Activated CD4-positive, CD25-positive, alpha-beta regulatory T cell treated with anti-CD3 and anti-CD28 coated beads, Interleukin-2, amount 50 U/mL, for 16 hours (primary cell): ENCODE measurements around the gene APMAP.

Experiments
- DNase-seq: peaks from one replicate; pipeline ENCODE4 v3.0.0-alpha.2; 2020; ENCODE audit warnings: low read depth, low spot score

APMAP gene

DNA sequence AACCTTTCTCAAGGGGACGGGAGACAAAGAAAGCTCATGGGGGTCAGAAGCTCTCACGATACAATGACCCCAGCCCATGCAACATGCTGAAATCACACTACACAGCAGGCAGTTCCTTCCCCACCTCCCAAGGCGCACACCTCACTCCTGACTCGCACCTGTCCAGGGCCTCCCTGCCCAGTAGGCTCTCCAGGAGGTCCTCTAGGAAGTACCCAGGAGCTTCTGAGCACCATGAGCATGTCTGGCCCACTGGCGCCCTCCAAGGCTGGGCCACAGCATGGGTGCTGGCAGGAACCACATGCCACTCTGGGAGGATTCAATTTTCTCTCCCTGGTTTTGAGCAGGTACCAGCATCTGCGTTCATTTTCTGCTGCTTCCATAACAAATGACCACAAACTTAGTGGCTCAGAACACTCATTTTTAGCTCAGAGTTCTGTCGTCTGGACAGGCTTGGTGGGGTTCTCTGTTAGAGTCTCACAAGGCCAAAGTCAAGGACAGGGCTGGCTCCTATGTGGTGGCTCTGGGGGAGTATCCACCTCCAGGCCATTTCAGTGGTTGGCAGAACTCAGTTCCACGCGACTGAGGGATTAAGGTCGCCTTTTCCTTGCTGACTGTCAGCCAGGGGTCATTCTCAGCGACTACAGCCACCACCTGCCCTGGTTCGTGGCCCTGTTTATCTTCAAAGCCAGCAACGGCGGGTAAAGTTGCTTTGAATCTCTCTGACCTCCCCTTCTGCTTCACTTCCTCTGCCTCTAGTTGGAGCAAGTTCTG lies 32.7 kb upstream of the APMAP start:
- DNase-seq = no peak

DNA sequence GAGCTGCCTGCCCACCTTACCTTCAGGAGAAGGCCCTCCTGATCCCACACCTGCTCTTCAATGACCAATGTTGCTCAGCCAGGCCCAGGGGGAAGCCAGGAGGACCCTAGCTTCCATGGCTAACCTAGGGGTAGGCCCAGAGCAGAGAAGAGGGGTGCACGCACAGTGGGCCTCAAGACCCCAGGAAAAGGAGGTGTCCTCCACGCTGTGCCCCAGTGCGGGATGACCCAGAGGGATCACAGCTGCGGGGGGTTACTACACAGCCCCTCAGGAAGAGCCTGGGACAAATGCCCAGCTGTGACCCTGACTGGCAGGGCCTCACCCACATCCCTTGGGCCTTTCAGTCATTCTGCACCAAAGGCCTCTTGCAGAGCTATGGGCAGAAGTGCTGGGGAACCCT lies 31.6 kb upstream of the APMAP start:
- no peak for DNase-seq

GRCh38 chr20:25023356-25023755 lies 30.8 kb upstream of the APMAP start:
- DNase-seq = no peak

DNA sequence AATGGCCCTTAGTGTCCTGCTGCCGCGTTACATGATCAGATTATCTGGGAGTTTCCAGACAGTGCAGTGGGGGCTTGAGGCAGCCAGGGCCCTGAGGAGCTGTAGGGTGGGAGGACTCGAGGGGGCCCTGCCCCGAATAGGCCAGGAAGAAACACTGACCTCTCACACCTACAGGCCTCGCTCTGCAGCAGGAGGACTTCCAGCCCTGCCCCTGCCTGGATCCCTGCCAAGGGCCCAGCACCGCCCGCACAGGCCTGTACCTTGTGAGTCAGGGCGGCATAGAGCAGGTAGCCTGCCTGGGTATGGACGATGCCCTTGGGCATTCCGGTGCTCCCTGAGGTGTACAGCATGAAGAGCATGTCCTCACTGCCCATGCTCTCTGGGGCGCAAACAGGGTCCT lies 30.1 kb upstream of the APMAP start:
- DNase-seq = no peak

- DNase-seq = no peak
These were observed 28.8 kb upstream of the APMAP start for GRCh38 chr20:25021336-25021735.

DNA sequence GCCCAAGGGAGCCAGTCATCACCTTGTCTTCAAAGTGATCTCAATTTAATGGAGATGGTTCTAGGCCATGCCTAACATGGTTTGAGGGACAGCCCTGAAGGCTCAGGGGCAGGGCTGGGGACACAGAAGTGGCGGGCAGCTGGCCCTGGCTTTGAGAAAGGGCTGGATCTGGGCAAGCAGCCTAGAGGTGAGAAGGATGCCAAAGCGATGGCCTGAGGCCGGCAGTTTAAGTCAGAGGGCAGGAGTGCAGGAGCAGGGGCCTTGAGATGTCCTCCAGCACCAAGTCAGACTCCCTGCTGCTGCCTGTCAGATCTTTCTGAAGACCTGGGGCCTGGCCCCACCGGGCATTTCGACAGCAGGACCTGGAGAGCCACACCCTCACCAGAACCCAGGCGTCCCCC lies 28.4 kb upstream of the APMAP start:
- DNase-seq = no peak

- no peak for DNase-seq
These were observed 27.8 kb upstream of the APMAP start for GRCh38 chr20:25020345-25020744.

- DNase-seq = no peak
These were observed 27.0 kb upstream of the APMAP start for GRCh38 chr20:25019381-25020155.

DNA sequence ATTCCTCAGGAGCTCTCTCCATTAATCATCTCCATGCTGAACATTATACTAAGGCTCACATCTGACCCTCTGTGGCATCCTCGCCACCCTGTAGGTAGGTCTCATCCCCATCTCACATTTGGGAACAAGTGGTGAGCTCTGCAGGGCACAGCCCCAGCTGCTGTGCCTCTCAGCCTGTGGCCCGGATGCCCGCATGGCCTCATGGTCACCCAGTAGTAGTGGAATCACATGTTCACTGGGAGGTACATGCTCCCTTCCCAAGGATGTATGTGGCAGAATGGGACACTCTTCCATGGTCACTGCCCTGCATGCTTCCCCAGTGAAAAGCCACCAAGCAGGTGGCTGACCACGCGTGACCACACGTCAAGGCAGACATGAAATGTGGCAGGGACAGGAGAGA lies 26.3 kb upstream of the APMAP start:
- DNase-seq = no peak

DNA sequence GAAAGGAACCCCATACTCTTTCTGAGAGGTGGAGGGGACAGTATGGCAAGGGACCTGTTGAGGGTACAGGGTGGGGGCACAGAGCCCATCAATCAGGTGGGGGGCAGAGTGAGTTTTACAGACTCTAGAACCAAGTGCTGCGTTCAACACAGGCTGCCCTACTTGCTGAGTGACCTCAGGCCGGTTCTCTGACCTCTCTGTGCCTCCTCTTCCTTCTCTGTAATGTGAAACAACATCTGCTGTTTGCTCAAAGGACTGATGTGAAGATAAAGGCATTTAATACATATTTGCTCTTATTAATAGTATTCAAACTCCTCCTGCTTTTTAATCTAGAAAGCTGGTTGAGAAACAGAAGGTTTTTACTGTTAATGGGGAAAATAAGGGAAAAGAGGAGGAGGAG lies 25.9 kb upstream of the APMAP start:
- DNase-seq = no peak

DNA sequence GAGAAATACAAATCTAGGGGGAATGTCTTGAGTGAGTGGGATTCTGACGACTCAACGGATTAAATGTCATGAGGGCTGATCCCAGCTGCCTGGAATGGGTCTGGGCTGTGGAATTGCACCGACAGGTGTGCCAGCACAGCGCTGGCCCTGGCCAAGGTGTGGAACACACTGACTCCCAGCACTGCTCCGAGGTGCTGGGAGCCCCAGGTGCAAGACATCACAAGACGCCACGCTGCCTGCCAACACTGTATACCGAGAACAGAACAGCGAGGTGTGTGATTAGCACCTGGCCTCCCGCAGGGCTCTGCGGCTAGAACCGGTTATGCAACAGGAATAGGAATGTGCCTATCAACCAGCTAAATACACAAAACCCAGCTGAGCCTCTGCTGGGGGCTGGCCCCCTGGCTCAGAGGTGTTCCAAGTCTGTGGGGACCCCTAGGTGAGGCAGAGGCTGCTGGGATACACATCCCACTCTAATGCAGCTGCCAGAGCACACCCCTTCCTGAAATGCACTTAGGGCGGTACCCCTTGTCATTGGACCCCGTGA lies 24.8 kb upstream of the APMAP start:
- no peak for DNase-seq

- DNase-seq = no peak
These were observed 23.9 kb upstream of the APMAP start for GRCh38 chr20:25016471-25016870.

DNA sequence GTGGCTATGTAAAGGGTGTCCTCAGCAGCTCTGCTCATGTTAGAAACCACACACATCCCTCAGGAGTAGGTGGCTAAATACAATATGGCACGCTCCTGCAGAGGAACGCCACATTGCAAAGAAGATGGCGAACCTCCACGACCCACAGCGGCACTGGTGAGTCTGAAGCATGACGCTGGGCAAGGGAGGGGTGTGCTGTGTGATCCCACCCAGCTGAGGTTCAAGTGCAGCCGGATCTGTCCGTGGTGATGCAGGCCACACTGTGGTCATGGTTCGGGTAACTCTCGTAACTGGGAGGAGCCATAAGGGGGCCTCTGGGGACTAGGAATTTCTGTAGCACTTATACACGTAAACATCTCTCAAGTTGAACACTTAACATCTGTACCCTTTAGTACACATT lies 23.4 kb upstream of the APMAP start:
- no peak for DNase-seq

- no peak for DNase-seq
These were observed 22.3 kb upstream of the APMAP start for GRCh38 chr20:25014816-25015215.

DNA sequence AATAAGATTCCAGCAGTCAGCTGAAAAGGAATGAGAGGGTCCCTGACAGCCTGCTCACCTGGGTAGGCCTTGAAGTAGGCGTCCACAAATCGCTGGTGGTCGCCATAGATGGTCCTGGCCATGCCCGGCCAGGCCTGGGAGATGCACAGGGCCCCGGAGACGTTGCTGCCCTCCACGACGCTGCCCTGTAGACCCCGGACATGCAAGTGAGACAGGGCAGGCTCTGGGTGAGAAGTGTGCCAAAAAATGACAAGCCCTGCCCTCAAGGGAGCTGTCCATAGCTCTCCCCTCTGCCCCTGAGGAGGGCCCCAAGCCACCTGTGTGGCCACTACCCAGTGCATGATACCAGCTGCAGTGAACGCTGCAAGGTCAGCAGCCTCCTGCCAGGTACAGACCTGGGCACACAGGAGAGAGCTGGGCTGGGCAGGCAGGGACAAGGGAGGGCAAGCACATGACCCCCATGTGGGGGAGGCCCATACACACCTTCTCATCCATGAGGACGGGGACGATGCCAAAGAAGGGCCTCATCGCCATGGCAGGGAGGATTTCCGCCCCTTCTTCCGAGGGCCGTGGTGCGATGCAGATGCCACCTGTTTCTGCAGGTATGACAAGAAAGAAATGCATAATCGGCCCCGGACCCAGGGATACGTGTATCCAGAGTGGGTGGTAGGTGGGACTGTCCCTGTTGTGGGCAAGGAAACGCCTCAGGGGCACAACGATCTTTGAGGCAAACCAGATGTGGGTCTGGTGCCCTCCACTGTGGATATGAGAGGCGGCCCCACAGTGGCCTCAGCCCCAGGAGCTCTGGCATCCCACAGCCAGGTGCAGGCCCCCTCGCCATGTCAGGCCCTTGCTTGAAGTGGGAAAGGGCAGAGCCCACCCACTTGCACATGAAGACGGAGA lies 21.2 kb upstream of the APMAP start:
- DNase-seq = no peak

DNA sequence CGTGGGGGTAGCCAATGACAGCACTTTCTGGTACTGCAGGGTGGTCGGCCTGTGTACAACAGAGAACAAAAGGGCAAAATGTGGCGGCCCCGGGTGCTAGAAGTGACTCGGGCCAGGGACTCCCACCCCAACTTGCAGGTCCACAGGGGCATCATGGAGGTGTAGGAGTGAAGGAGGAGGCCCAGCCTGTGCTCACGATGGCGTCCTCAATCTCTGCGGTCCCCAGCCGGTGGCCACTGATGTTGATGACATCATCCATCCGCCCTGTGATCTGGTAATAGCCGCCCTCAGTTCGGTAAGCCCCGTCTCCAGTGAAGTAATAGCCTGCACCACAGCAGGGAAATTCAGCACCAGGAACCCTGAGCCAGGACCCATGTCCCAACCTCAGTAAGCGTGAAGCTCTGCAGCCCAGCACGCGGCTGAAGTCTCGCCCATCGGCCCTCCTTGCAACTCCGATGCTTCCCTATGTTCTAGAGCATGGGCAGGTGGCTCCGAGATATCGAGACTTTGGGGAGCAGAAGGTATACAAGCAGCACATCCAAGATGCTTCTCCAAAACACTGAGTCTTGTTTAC lies 20.2 kb upstream of the APMAP start:
- DNase-seq = no peak

DNA sequence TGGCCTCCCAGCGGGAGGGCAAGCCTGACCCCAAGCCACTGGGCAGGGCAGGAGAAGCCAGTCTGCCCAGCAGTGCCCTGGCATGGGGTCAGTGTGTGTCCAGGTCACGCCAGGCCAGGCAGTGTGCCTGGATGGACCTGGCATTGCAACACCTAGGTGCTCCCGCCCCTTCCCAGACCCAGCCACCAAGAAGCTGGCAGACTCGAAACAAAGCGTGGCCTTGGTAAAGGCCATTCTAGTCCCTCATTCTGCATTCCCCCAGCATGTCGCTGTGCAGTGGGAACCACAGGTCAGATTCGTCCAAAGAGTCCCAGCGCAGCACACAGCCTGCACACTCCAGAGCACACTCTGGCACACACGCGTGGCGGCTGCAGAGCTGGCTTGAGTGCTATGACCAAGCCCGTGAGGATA lies 19.3 kb upstream of the APMAP start:
- no peak for DNase-seq

GRCh38 chr20:25011261-25011660 lies 18.7 kb upstream of the APMAP start:
- no peak for DNase-seq

DNA sequence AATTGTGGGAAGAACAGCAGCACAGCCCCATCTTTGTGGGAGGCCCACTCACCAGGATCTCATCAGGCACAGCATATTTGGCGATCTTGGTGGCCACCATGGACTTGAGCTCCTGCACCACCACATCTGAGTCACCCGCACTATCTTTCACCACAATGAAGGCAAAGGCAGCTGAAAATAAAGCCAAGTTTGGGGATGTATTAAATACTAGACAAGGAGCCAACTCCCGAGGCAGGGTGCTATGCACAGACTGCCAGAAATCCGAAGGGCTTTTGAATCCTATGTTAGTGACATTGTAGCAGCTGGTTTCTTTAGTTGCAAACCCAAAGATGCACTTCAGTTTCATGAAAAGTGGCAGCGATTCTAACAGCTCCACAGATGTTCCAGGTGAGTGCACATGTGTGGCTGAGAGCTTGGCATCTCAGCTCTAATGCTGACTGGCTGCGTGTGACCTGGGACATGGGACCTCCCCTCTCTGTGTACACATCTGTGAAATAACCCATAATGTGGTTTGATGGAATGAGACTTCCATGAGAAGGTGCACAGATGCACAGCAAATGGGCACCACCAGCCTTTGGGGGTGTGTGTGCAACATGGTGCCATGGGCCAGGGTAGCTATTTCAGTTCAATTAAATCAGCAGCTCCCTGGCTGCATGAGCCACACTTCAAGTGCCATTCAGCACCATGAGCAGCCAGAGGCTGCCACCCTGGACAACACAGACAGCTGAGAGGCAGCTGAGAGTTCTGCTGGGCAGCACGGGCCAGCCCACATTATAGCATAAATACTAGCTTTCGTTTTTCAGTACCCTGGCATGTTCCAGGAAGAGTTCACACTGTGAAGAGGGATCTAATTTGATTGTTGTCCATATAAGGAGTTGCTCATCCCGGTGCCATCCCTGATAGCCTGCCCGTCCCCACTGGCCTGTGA lies 16.9 kb upstream of the APMAP start:
- no peak for DNase-seq

- no peak for DNase-seq
These were observed 16.1 kb upstream of the APMAP start for GRCh38 chr20:25008388-25009217.
